ENCODE results near the gene VWC2L. TPM values are rescaled to one million over a fixed set of nuclear protein-coding genes. Genes with fewer than 3 reads are reported as not detected.

VWC2L gene
- total RNA-seq, 6 donors from 2014 or later = 0.30 TPM; not detected in 5

GRCh38 chr2:214504599-214505376, 93.9 kb downstream of the VWC2L start:
- no peaks in the 10 kb centered on the region for H3K9me3 ChIP-seq
- 74 to 78% methylated on average over 8 of the region's 8 CpGs for WGBS, 2 donors
- no peak for ATAC-seq (ENCODE audit: low FRiP score in 2 of 2)

GRCh38 chr2:214507032-214507431, 96.2 kb downstream of the VWC2L start:
- Histone ChIP-seq H3K36me3 (no peaks in the 10 kb centered on the region), H3K27me3 (no peaks in the 10 kb centered on the region), H3K4me3 (no peak overlapping the region), H3K4me1 (no peaks in the 10 kb centered on the region), H3K27ac (no peak overlapping the region), H3K9me3 (no peaks in the 10 kb centered on the region)
- ATAC-seq (ENCODE audit: low FRiP score in 2 of 2) = no peak
- no peak for DNase-seq
- TF ChIP-seq POLR2AphosphoS5 (IDR thresholded peaks at IDR 0.05) = no peak
- no peak for TF ChIP-seq EP300 (IDR thresholded peaks at IDR 0.05)
- no peak for TF ChIP-seq POLR2A (IDR thresholded peaks at IDR 0.05)
- TF ChIP-seq CTCF (IDR thresholded peaks at IDR 0.05) = no peak

More at GRCh38 chr2:214504599-214505376, 93.9 kb downstream of the VWC2L start:
- Histone ChIP-seq H3K4me3 (no peak overlapping the region), H3K4me1 (no peaks in the 10 kb centered on the region), H3K27ac (no peak overlapping the region), H3K27me3 (no peaks in the 10 kb centered on the region), H3K36me3 (no peaks in the 10 kb centered on the region)
- no peak for DNase-seq
- TF ChIP-seq EP300 (IDR thresholded peaks at IDR 0.05) = no peak
- no peak for TF ChIP-seq CTCF (IDR thresholded peaks at IDR 0.05)
- TF ChIP-seq POLR2A (IDR thresholded peaks at IDR 0.05) = no peak
- no peak for TF ChIP-seq POLR2AphosphoS5 (IDR thresholded peaks at IDR 0.05)

DNA sequence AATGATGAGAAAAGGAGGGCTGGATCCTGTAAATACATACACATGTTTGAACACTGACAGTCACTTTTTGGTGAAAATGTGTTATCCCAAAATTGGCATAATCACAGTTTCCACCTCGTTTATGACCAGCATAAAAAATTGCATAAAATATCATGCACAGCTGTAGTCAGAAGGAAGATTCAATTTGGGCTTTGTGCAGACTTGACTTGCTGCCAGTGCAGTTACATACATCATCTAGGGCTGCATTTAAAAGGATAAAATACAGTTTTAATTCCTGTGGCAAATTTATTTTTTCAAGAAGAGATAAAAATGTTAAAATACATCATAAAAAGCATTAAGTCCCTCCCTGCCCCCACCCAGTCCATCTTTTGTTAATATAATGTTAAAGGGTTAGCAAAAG, 103.8 kb downstream of the VWC2L start:
- Histone ChIP-seq H3K9me3 (no peaks in the 10 kb centered on the region), H3K27me3 (no peaks in the 10 kb centered on the region), H3K36me3 (no peaks in the 10 kb centered on the region), H3K27ac (no peak overlapping the region), H3K4me3 (no peak overlapping the region), H3K4me1 (no peaks in the 10 kb centered on the region)
- ATAC-seq (ENCODE audit: low FRiP score in 2 of 2) (no peak), DNase-seq (no peak)
- WGBS, 2 donors = 29 to 35% methylated on average over 1 of the region's 1 CpG
- TF ChIP-seq EP300 (IDR thresholded peaks at IDR 0.05) (no peak), CTCF (IDR thresholded peaks at IDR 0.05) (no peak), POLR2A (IDR thresholded peaks at IDR 0.05) (no peak), POLR2AphosphoS5 (IDR thresholded peaks at IDR 0.05) (no peak)

GRCh38 chr2:214515111-214515510, 104.3 kb downstream of the VWC2L start:
- Histone ChIP-seq H3K36me3 (no peaks in the 10 kb centered on the region), H3K4me3 (no peak overlapping the region), H3K4me1 (no peaks in the 10 kb centered on the region), H3K27me3 (no peaks in the 10 kb centered on the region), H3K9me3 (no peaks in the 10 kb centered on the region), H3K27ac (no peak overlapping the region)
- no peak for TF ChIP-seq CTCF (IDR thresholded peaks at IDR 0.05)
- no peak for TF ChIP-seq POLR2AphosphoS5 (IDR thresholded peaks at IDR 0.05)
- TF ChIP-seq POLR2A (IDR thresholded peaks at IDR 0.05) = no peak
- no peak for TF ChIP-seq EP300 (IDR thresholded peaks at IDR 0.05)
- WGBS, 2 donors = 48 to 59% methylated on average over 4 of the region's 4 CpGs
- no peak for ATAC-seq (ENCODE audit: low FRiP score in 2 of 2)
- no peak for DNase-seq
